GM18511 (cell line): ENCODE results near the gene CST9.

Experiments used
- ATAC-seq: cut with Tn5 transposase; IDR thresholded peaks from one replicate; pipeline ENCODE4 v1.9.1; 2021; ENCODE audit warnings: mild to moderate bottlenecking, moderate library complexity; ENCODE audit not compliant: unreplicated experiment

Gene CST9

GRCh38 chr20:23605867-23606651, at the start of gene CST9:
Gene CST9, minus strand, starts transcription at chr20:23605917. Its CDS starts 53 bp downstream, at chr20:23605864.
- ATAC-seq = peak; percentile 13

GRCh38 chr20:23654717-23655116, 49.0 kb upstream of the CST9 start:
- no peak for ATAC-seq

GRCh38 chr20:23654000-23654399, 48.3 kb upstream of the CST9 start:
- ATAC-seq = no peak

- no peak for ATAC-seq
These were observed 47.8 kb upstream of the CST9 start for GRCh38 chr20:23653400-23653938.

- ATAC-seq = no peak
These were observed 47.2 kb upstream of the CST9 start for GRCh38 chr20:23652926-23653325.

GRCh38 chr20:23652371-23652770, 46.7 kb upstream of the CST9 start:
- no peak for ATAC-seq

- no peak for ATAC-seq
These were observed 45.4 kb upstream of the CST9 start for GRCh38 chr20:23651117-23651516.

GRCh38 chr20:23649830-23650417, 44.2 kb upstream of the CST9 start:
- ATAC-seq = no peak

GRCh38 chr20:23649242-23649641, 43.5 kb upstream of the CST9 start:
- ATAC-seq = no peak

GRCh38 chr20:23647346-23647745, 41.6 kb upstream of the CST9 start:
- no peak for ATAC-seq

GRCh38 chr20:23646106-23646873, 40.6 kb upstream of the CST9 start:
- no peak for ATAC-seq

- no peak for ATAC-seq
These were observed 39.9 kb upstream of the CST9 start for GRCh38 chr20:23645575-23645974.

GRCh38 chr20:23644164-23644563, 38.4 kb upstream of the CST9 start:
- no peak for ATAC-seq

GRCh38 chr20:23643659-23644058, 37.9 kb upstream of the CST9 start:
- no peak for ATAC-seq

GRCh38 chr20:23641936-23642751, 36.4 kb upstream of the CST9 start:
- ATAC-seq = no peak

GRCh38 chr20:23640671-23641667, 35.3 kb upstream of the CST9 start:
- ATAC-seq = peak; percentile 36

GRCh38 chr20:23640018-23640601, 34.4 kb upstream of the CST9 start:
- ATAC-seq = no peak

- ATAC-seq = no peak
These were observed 33.8 kb upstream of the CST9 start for GRCh38 chr20:23639490-23639958.

GRCh38 chr20:23638309-23638708, 32.6 kb upstream of the CST9 start:
- ATAC-seq = no peak
